ENCODE data around the gene POMC. TPM values are rescaled to one million over a fixed set of nuclear protein-coding genes. Genes with fewer than 3 reads are reported as not detected.

The POMC gene
- polyA plus RNA-seq, 1 experiment = 0.43 TPM

GRCh38 chr2:25198576-25198975 is 30.2 kb upstream of the POMC start:
- no peak for DNase-seq (ENCODE audit: low read depth)
- no peaks in the 10 kb centered on the region for H3K36me3 ChIP-seq (ENCODE audit: control insufficient read depth, insufficient read depth, low read length)
- ChIA-PET POLR2A (no interaction called here), CTCF (no interaction called here)
- TF ChIP-seq, protein P1, sequence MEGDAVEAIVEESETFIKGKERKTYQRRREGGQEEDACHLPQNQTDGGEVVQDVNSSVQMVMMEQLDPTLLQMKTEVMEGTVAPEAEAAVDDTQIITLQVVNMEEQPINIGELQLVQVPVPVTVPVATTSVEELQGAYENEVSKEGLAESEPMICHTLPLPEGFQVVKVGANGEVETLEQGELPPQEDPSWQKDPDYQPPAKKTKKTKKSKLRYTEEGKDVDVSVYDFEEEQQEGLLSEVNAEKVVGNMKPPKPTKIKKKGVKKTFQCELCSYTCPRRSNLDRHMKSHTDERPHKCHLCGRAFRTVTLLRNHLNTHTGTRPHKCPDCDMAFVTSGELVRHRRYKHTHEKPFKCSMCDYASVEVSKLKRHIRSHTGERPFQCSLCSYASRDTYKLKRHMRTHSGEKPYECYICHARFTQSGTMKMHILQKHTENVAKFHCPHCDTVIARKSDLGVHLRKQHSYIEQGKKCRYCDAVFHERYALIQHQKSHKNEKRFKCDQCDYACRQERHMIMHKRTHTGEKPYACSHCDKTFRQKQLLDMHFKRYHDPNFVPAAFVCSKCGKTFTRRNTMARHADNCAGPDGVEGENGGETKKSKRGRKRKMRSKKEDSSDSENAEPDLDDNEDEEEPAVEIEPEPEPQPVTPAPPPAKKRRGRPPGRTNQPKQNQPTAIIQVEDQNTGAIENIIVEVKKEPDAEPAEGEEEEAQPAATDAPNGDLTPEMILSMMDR (IDR thresholded peaks at IDR 0.05; ENCODE audit: insufficient read depth, low read depth, low read length) = no peak
- no peaks in the 10 kb centered on the region; the same call in 1 of the 2 replicates for H3K27me3 ChIP-seq (ENCODE audit: control insufficient read depth, insufficient read depth, low read length)
- H3K4me3 ChIP-seq (ENCODE audit: low read depth, low read length) = no peak overlapping the region

- no peaks in the 10 kb centered on the region; the same call in 1 of the 2 replicates for H3K27me3 ChIP-seq (ENCODE audit: control insufficient read depth, insufficient read depth, low read length)
- ChIA-PET POLR2A (no interaction called here), CTCF (interaction anchor here (1.7 to 2.8 kb wide), 3 partner anchors 9 to 788 kb away, joined by 6 to 32 read pairs (median 15); no protein-coding TSS in a partner anchor)
- DNase-seq (ENCODE audit: low read depth) = no peak
- TF ChIP-seq, protein P1 (IDR thresholded peaks at IDR 0.05; ENCODE audit: insufficient read depth, low read depth, low read length) = no peak
- no peak overlapping the region for H3K4me3 ChIP-seq (ENCODE audit: low read depth, low read length)
- H3K36me3 ChIP-seq (ENCODE audit: control insufficient read depth, insufficient read depth, low read length) = no peaks in the 10 kb centered on the region
Observed at GRCh38 chr2:25198209-25198525, 29.8 kb upstream of the POMC start.

- no peak for DNase-seq (ENCODE audit: low read depth)
- CTCF ChIA-PET = interaction anchor here (0.8 to 2.8 kb wide), 6 partner anchors 10 to 787 kb away, joined by 3 to 32 read pairs (median 4); no protein-coding TSS in a partner anchor
- POLR2A ChIA-PET = interaction anchor here (0.7 kb wide), 1 partner anchor 85 kb away, joined by 7 read pairs; no protein-coding TSS in a partner anchor
Observed at GRCh38 chr2:25197336-25198208, 29.2 kb upstream of the POMC start.

GRCh38 chr2:25194576-25195122 is 26.3 kb upstream of the POMC start:
- TF ChIP-seq, protein P1 (IDR thresholded peaks at IDR 0.05; ENCODE audit: insufficient read depth, low read depth, low read length) = no peak
- H3K27me3 ChIP-seq (ENCODE audit: control insufficient read depth, insufficient read depth, low read length) = peaks cover 2% of the 10 kb centered on the region
- ChIA-PET POLR2A (no interaction called here), CTCF (interaction anchor here (0.5 to 1.5 kb wide), 4 partner anchors 16 to 784 kb away, joined by 3 to 5 read pairs (median 4); no protein-coding TSS in a partner anchor)
- no peak overlapping the region for H3K4me3 ChIP-seq (ENCODE audit: low read depth, low read length)
- DNase-seq (ENCODE audit: low read depth) = no peak
- H3K36me3 ChIP-seq (ENCODE audit: control insufficient read depth, insufficient read depth, low read length) = no peaks in the 10 kb centered on the region

More at GRCh38 chr2:25197336-25198208, 29.2 kb upstream of the POMC start:
- Histone ChIP-seq H3K36me3 (ENCODE audit: control insufficient read depth, insufficient read depth, low read length) (no peaks in the 10 kb centered on the region), H3K27me3 (ENCODE audit: control insufficient read depth, insufficient read depth, low read length) (no peaks in the 10 kb centered on the region; the same call in 1 of the 2 replicates), H3K4me3 (ENCODE audit: low read depth, low read length) (no peak overlapping the region)
- TF ChIP-seq, protein P1 (IDR thresholded peaks at IDR 0.05; ENCODE audit: insufficient read depth, low read depth, low read length) = no peak

DNA sequence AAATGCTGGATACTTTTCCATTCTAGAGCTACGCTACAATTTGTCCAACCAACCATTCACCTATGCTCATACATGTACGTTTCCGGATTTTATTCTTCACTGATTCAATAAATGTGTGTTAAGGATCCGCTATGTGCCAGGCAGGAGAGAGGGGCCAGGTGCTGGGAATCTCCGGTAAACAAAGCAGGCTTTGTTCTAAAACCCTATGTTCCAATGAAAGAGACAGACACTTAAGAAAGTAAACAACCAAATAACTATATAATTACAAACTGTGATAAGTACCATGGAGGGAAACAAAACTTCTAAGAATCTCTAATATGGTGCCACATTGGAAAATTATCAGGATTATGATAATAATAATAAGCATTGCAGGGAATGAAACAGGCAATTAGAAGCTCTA is 22.2 kb upstream of the POMC start:
- POLR2A ChIA-PET = no interaction called here
- Histone ChIP-seq H3K27me3 (ENCODE audit: control insufficient read depth, insufficient read depth, low read length) (peaks cover 5% of the 10 kb centered on the region), H3K4me3 (ENCODE audit: low read depth, low read length) (no peak overlapping the region), H3K36me3 (ENCODE audit: control insufficient read depth, insufficient read depth, low read length) (no peaks in the 10 kb centered on the region)
- DNase-seq (ENCODE audit: low read depth) = no peak
- TF ChIP-seq, protein P1 (IDR thresholded peaks at IDR 0.05; ENCODE audit: insufficient read depth, low read depth, low read length) = no peak
- CTCF ChIA-PET = no interaction called here
